ENCODE data around the gene EARS2. TPM values are rescaled to one million over a fixed set of nuclear protein-coding genes. Genes with fewer than 3 reads are reported as not detected.

EARS2 gene
- total RNA-seq, 4 donors from 2014 or later, result 18.0 to 81.8 (median 39.5) TPM

GRCh38 chr16:23482778-23483177, 74.4 kb downstream of the EARS2 start:
- H3K9me3 ChIP-seq, result no peaks in the 10 kb centered on the region
- H3K36me3 ChIP-seq, result no peaks in the 10 kb centered on the region
- no peaks in the 10 kb centered on the region for H3K4me1 ChIP-seq
- intact Hi-C loops (cut with DNase I; ENCODE audit: low total_unique reads), result no loop called here
- TF ChIP-seq CTCF (IDR thresholded peaks at IDR 0.05) (no peak), POLR2A (IDR thresholded peaks at IDR 0.05) (no peak)
- no peaks in the 10 kb centered on the region for H3K27me3 ChIP-seq
- H3K27ac ChIP-seq, result no peak overlapping the region
- H3K4me3 ChIP-seq, result no peak overlapping the region
- no peak for DNase-seq

DNA sequence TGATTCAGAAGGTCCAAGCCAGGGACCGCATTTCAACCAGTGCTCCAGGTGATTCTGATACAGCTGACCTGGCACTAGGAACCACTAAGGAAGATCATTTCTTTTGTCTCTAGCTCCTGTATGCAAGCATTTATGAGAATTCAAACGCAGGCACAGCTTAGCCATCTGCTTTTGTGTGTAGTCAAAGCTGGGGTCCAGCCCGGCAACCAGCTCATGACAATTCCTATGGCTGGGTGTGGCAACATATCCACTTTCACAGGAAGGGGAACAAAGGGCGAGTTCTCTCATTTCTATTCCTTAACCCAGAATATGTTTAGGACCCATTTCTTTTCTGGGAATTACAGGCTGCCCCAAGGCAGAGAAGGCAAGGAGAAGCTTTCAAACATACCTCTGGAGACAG, 76.9 kb downstream of the EARS2 start:
- Histone ChIP-seq H3K36me3 (no peaks in the 10 kb centered on the region), H3K4me3 (no peak overlapping the region), H3K4me1 (no peaks in the 10 kb centered on the region), H3K27ac (no peak overlapping the region), H3K27me3 (no peaks in the 10 kb centered on the region), H3K9me3 (no peaks in the 10 kb centered on the region)
- intact Hi-C loops (cut with DNase I; ENCODE audit: low total_unique reads), result no loop called here
- TF ChIP-seq CTCF (IDR thresholded peaks at IDR 0.05), result no peak
- DNase-seq, result no peak

GRCh38 chr16:23479138-23479537, 78.0 kb downstream of the EARS2 start:
- TF ChIP-seq CTCF (IDR thresholded peaks at IDR 0.05) (no peak), POLR2A (IDR thresholded peaks at IDR 0.05) (no peak)
- DNase-seq, result no peak
- Histone ChIP-seq H3K4me3 (no peak overlapping the region), H3K4me1 (no peaks in the 10 kb centered on the region), H3K27me3 (no peaks in the 10 kb centered on the region), H3K27ac (no peak overlapping the region), H3K9me3 (no peaks in the 10 kb centered on the region), H3K36me3 (no peaks in the 10 kb centered on the region)
- intact Hi-C loops (cut with DNase I; ENCODE audit: low total_unique reads), result no loop called here

DNA sequence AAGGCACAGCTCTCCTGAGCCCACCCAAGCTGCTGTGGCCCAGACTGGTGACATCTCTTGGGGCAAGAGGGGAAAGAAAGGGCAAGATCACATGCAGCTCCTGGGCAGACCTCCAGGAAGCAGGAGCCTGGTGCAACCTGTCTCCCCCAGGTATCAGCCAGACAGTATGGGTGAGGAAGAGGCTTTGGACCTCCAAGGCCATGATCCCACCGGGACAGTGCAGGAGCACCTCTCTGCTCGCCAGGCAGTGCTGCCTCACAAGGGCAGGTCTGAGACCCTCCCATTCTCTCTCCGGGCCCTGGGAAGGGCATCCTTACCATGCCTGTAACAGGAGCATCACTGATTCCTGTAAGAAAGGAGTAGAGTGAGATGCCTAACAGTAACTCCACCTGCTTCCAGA, 78.6 kb downstream of the EARS2 start:
- no peaks in the 10 kb centered on the region for H3K36me3 ChIP-seq
- intact Hi-C loops (cut with DNase I; ENCODE audit: low total_unique reads), result no loop called here

GRCh38 chr16:23476289-23476688, 80.9 kb downstream of the EARS2 start:
- Histone ChIP-seq H3K36me3 (no peaks in the 10 kb centered on the region), H3K27ac (no peak overlapping the region), H3K4me3 (no peak overlapping the region), H3K9me3 (no peaks in the 10 kb centered on the region), H3K27me3 (no peaks in the 10 kb centered on the region), H3K4me1 (no peaks in the 10 kb centered on the region)
- no peak for DNase-seq
- TF ChIP-seq POLR2A (IDR thresholded peaks at IDR 0.05) (no peak), CTCF (IDR thresholded peaks at IDR 0.05) (no peak)
- intact Hi-C loops (cut with DNase I; ENCODE audit: low total_unique reads), result no loop called here

More for the DNA sequence above, 78.6 kb downstream of the EARS2 start:
- Histone ChIP-seq H3K4me1 (no peaks in the 10 kb centered on the region), H3K27ac (no peak overlapping the region), H3K9me3 (no peaks in the 10 kb centered on the region), H3K4me3 (no peak overlapping the region), H3K27me3 (no peaks in the 10 kb centered on the region)
- DNase-seq, result no peak
- no peak for TF ChIP-seq CTCF (IDR thresholded peaks at IDR 0.05)
- no peak for TF ChIP-seq POLR2A (IDR thresholded peaks at IDR 0.05)

Other genes starting within 250 kb of the EARS2 start
- 100 to 1,000 TPM in 1 of 4 donors, 10 to 100 TPM in 3; 11.5 to 393 (median 32.2) TPM for gene COG7, start 104.2 kb downstream of the EARS2 start, total RNA-seq
- gene GGA2, start 46.9 kb downstream of the EARS2 start, total RNA-seq, result 10 to 100 TPM; 54.8 to 96.0 (median 72.7) TPM
- 100 to 1,000 TPM in 1 of 4 donors, 10 to 100 TPM in 3; 26.5 to 142 (median 67.0) TPM for gene UBFD1, start 377 bp upstream of the EARS2 start, total RNA-seq
- gene NDUFAB1, start 39.0 kb upstream of the EARS2 start, total RNA-seq, result 100 to 1,000 TPM in 1 of 4 donors, 10 to 100 TPM in 3; 48.0 to 161 (median 59.0) TPM
- gene PALB2, start 84.0 kb upstream of the EARS2 start, total RNA-seq, result 10 to 100 TPM in 2 of 4 donors, 1 to 10 TPM in 2; 1.5 to 11.3 (median 6.5) TPM
- 10 to 100 TPM in 3 of 4 donors, 1 to 10 TPM in 1; 5.6 to 67.2 (median 27.9) TPM for gene DCTN5, start 84.1 kb upstream of the EARS2 start, total RNA-seq
- 10 to 100 TPM in 1 of 4 donors, 1 to 10 TPM in 2, not detected in 1; 3.4 to 10.7 (median 4.4) TPM for gene PLK1, start 121.5 kb upstream of the EARS2 start, total RNA-seq
- gene ERN2, start 155.9 kb upstream of the EARS2 start, total RNA-seq, result under 1 TPM in 3 of 4 donors, not detected in 1; 0.14 to 0.59 (median 0.26) TPM
- gene CHP2, start 197.7 kb upstream of the EARS2 start, total RNA-seq, result under 1 TPM in 1 of 4 donors, not detected in 3; 0.35 TPM